ENCODE results near the gene LHFPL6. TPM values are rescaled to one million over a fixed set of nuclear protein-coding genes. Genes with fewer than 3 reads are reported as not detected.

LHFPL6 gene
- total and polyA plus RNA-seq, 9 of the 15 experiments (the other 6 are each of a cell fraction or from before 2014, with no cell fraction given): 0.18 TPM; not detected in 8

DNA sequence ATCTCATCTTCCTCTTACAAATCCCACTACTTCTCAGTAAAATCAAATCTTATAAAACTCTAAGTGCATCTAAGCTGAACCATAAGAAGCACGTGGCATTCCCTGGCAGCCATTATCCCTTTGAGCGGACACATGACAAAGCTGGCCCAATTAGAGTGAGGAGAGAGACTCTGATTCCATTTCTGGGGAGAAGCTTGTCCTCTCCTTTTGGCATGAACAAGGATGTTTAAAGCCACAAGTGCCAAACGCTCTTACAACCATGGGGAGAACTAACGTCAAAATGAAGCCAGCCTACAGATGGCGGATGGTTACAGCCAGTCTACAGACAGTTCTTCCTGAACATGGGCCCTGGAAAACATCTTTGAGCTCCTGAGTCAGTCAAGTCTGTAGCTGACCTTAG, 231.3 kb downstream of the LHFPL6 start:
- Histone ChIP-seq H4K20me1 (replicated peaks; ENCODE audit: control insufficient read depth, insufficient read depth, low read length) (no peaks in the 10 kb centered on the region), H3K4me3 (no peak overlapping the region), H3K9me3 (replicated peaks; ENCODE audit: control insufficient read depth, insufficient read depth, low read depth, low read length) (no peaks in the 10 kb centered on the region), H3K4me1 (replicated peaks in 1 of 2; ENCODE audit: control insufficient read depth in 2 of 2, insufficient read depth in 2 of 2, low read length in 2 of 2) (no peaks in the 10 kb centered on the region), H3K4me2 (ENCODE audit: insufficient read depth, low read length) (no peak overlapping the region), H3K79me2 (ENCODE audit: control insufficient read depth, insufficient read depth, low read length) (no peaks in the 10 kb centered on the region), H3K36me3 (ENCODE audit: control insufficient read depth, insufficient read depth, low read length) (no peaks in the 10 kb centered on the region), H3K9me1 (ENCODE audit: control insufficient read depth, insufficient read depth, low read length) (no peaks in the 10 kb centered on the region), H3K27ac (ENCODE audit: extremely low read depth, low read depth, low read length) (no peak overlapping the region), H3K9ac (ENCODE audit: insufficient read depth in 1 of 2, low read depth in 2 of 2, low read length in 2 of 2) (no peak overlapping the region), H3K27me3 (ENCODE audit: control insufficient read depth in 2 of 2, insufficient read depth in 2 of 2, low read length in 2 of 2) (no peaks in the 10 kb centered on the region), H2AFZ (ENCODE audit: low read depth, low read length) (no peak overlapping the region)
- intact Hi-C loops (cut with micrococcal nuclease): no loop called here
- FAIRE-seq: no peak
- in situ Hi-C loops (cut with MboI): no loop called here
- CTCF ChIA-PET (ENCODE audit: low intra/inter-chr PET ratio): no interaction called here
- no peak for ATAC-seq
- TF ChIP-seq TBP (optimal IDR thresholded peaks at IDR 0.05; ENCODE audit: low read depth, low read length): no peak
- TF ChIP-seq TCF7L2 (IDR thresholded peaks at IDR 0.05; ENCODE audit: low read depth, low read length): no peak
- TF ChIP-seq MCM2 (IDR thresholded peaks at IDR 0.05; ENCODE audit: low read depth): no peak
- TF ChIP-seq MTF1 (CRISPR knock-in tag; IDR thresholded peaks at IDR 0.05; ENCODE audit: borderline replicate concordance): no peak
- no peak for TF ChIP-seq ZNF232 (CRISPR knock-in tag; IDR thresholded peaks at IDR 0.05)
- no peak for TF ChIP-seq PURB (CRISPR knock-in tag; IDR thresholded peaks at IDR 0.05; ENCODE audit: low read depth)
- no peak for TF ChIP-seq NR2C2 (CRISPR knock-in tag; IDR thresholded peaks at IDR 0.05)
- no peak for TF ChIP-seq NR2C2 (tag; IDR thresholded peaks at IDR 0.05)
- TF ChIP-seq ZC3H4 (CRISPR knock-in tag; IDR thresholded peaks at IDR 0.05; ENCODE audit: borderline replicate concordance): no peak
- POLR2A ChIA-PET: no interaction called here
- DNase-seq (ENCODE audit: extremely low read depth in 1 of 4, low spot score in 3 of 4): no peak
- WGBS (ENCODE audit: insufficient coverage, low coverage, missing lambda C conversion rate): 0% methylated on average over 4 of the region's 5 CpGs
- no TSS peak for BruUV-seq (replicated peaks)
